ENCODE data around the gene USP11.

The USP11 gene

GRCh38 chrX:47235691-47236103 is 2.9 kb downstream of the USP11 start:
- H3K27ac ChIP-seq (ENCODE audit: low read depth, low read length): peak overlapping the region; percentile 41; the same call in 1 of the 2 replicates
- no peak overlapping the region for H2AFZ ChIP-seq (ENCODE audit: low read length, unreplicated experiment)
- H3K36me3 ChIP-seq (ENCODE audit: insufficient read depth, low read length): no peaks in the 10 kb centered on the region; the same call in 1 of the 2 replicates
- H3K27me3 ChIP-seq (ENCODE audit: insufficient read depth, low read length): no peaks in the 10 kb centered on the region
- peaks cover 11% of the 10 kb centered on the region for H3K4me1 ChIP-seq (ENCODE audit: control insufficient read depth, insufficient read depth, low read length, unreplicated experiment)
- H3K4me3 ChIP-seq (ENCODE audit: low read depth, low read length): peak overlapping the region; percentile 17; the same call in 1 of the 2 replicates
- H3K79me2 ChIP-seq (ENCODE audit: control insufficient read depth, insufficient read depth, low read length, unreplicated experiment): peaks cover 42% of the 10 kb centered on the region

GRCh38 chrX:47239199-47239598 is 6.4 kb downstream of the USP11 start:
- H3K4me3 ChIP-seq (ENCODE audit: low read depth, low read length): no peak overlapping the region
- H2AFZ ChIP-seq (ENCODE audit: low read length, unreplicated experiment): no peak overlapping the region
- no peaks in the 10 kb centered on the region for H3K27me3 ChIP-seq (ENCODE audit: insufficient read depth, low read length)
- H3K4me1 ChIP-seq (ENCODE audit: control insufficient read depth, insufficient read depth, low read length, unreplicated experiment): peaks cover 7% of the 10 kb centered on the region
- H3K79me2 ChIP-seq (ENCODE audit: control insufficient read depth, insufficient read depth, low read length, unreplicated experiment): peaks cover 29% of the 10 kb centered on the region
- no peaks in the 10 kb centered on the region; the same call in 1 of the 2 replicates for H3K36me3 ChIP-seq (ENCODE audit: insufficient read depth, low read length)
- H3K27ac ChIP-seq (ENCODE audit: low read depth, low read length): no peak overlapping the region

GRCh38 chrX:47239898-47240545 is 7.2 kb downstream of the USP11 start:
- H3K36me3 ChIP-seq (ENCODE audit: insufficient read depth, low read length): no peaks in the 10 kb centered on the region; the same call in 1 of the 2 replicates
- peaks cover 7% of the 10 kb centered on the region for H3K4me1 ChIP-seq (ENCODE audit: control insufficient read depth, insufficient read depth, low read length, unreplicated experiment)
- no peak overlapping the region for H3K4me3 ChIP-seq (ENCODE audit: low read depth, low read length)
- H3K27me3 ChIP-seq (ENCODE audit: insufficient read depth, low read length): no peaks in the 10 kb centered on the region
- H3K79me2 ChIP-seq (ENCODE audit: control insufficient read depth, insufficient read depth, low read length, unreplicated experiment): peaks cover 23% of the 10 kb centered on the region
- H2AFZ ChIP-seq (ENCODE audit: low read length, unreplicated experiment): no peak overlapping the region
- no peak overlapping the region for H3K27ac ChIP-seq (ENCODE audit: low read depth, low read length)

- Histone ChIP-seq H3K36me3 (ENCODE audit: insufficient read depth, low read length) (no peaks in the 10 kb centered on the region; the same call in 1 of the 2 replicates), H3K4me1 (ENCODE audit: control insufficient read depth, insufficient read depth, low read length, unreplicated experiment) (peaks cover 2% of the 10 kb centered on the region), H2AFZ (ENCODE audit: low read length, unreplicated experiment) (no peak overlapping the region), H3K27ac (ENCODE audit: low read depth, low read length) (no peak overlapping the region), H3K27me3 (ENCODE audit: insufficient read depth, low read length) (no peaks in the 10 kb centered on the region), H3K4me3 (ENCODE audit: low read depth, low read length) (no peak overlapping the region), H3K79me2 (ENCODE audit: control insufficient read depth, insufficient read depth, low read length, unreplicated experiment) (peaks cover 17% of the 10 kb centered on the region)
Measured at GRCh38 chrX:47240619-47241018, 7.8 kb downstream of the USP11 start.

- H3K4me3 ChIP-seq (ENCODE audit: low read depth, low read length): no peak overlapping the region
- peaks cover 9% of the 10 kb centered on the region for H3K79me2 ChIP-seq (ENCODE audit: control insufficient read depth, insufficient read depth, low read length, unreplicated experiment)
- H3K27me3 ChIP-seq (ENCODE audit: insufficient read depth, low read length): no peaks in the 10 kb centered on the region
- H3K4me1 ChIP-seq (ENCODE audit: control insufficient read depth, insufficient read depth, low read length, unreplicated experiment): no peaks in the 10 kb centered on the region
- H2AFZ ChIP-seq (ENCODE audit: low read length, unreplicated experiment): no peak overlapping the region
- H3K36me3 ChIP-seq (ENCODE audit: insufficient read depth, low read length): no peaks in the 10 kb centered on the region; the same call in 1 of the 2 replicates
- no peak overlapping the region for H3K27ac ChIP-seq (ENCODE audit: low read depth, low read length)
Measured at GRCh38 chrX:47241201-47242011, 8.6 kb downstream of the USP11 start.

GRCh38 chrX:47242321-47242720 is 9.5 kb downstream of the USP11 start:
- no peaks in the 10 kb centered on the region; the same call in 1 of the 2 replicates for H3K36me3 ChIP-seq (ENCODE audit: insufficient read depth, low read length)

GRCh38 chrX:47243351-47243750 is 10.5 kb downstream of the USP11 start:
- no peaks in the 10 kb centered on the region for H3K27me3 ChIP-seq (ENCODE audit: insufficient read depth, low read length)
- no peak overlapping the region for H3K4me3 ChIP-seq (ENCODE audit: low read depth, low read length)
- H2AFZ ChIP-seq (ENCODE audit: low read length, unreplicated experiment): no peak overlapping the region
- H3K36me3 ChIP-seq (ENCODE audit: insufficient read depth, low read length): no peaks in the 10 kb centered on the region; the same call in 1 of the 2 replicates
- no peaks in the 10 kb centered on the region for H3K4me1 ChIP-seq (ENCODE audit: control insufficient read depth, insufficient read depth, low read length, unreplicated experiment)
- H3K79me2 ChIP-seq (ENCODE audit: control insufficient read depth, insufficient read depth, low read length, unreplicated experiment): no peaks in the 10 kb centered on the region
- no peak overlapping the region for H3K27ac ChIP-seq (ENCODE audit: low read depth, low read length)

More at GRCh38 chrX:47242321-47242720, 9.5 kb downstream of the USP11 start:
- H2AFZ ChIP-seq (ENCODE audit: low read length, unreplicated experiment): no peak overlapping the region
- H3K27ac ChIP-seq (ENCODE audit: low read depth, low read length): no peak overlapping the region
- no peaks in the 10 kb centered on the region for H3K4me1 ChIP-seq (ENCODE audit: control insufficient read depth, insufficient read depth, low read length, unreplicated experiment)
- H3K79me2 ChIP-seq (ENCODE audit: control insufficient read depth, insufficient read depth, low read length, unreplicated experiment): no peaks in the 10 kb centered on the region
- no peaks in the 10 kb centered on the region for H3K27me3 ChIP-seq (ENCODE audit: insufficient read depth, low read length)
- H3K4me3 ChIP-seq (ENCODE audit: low read depth, low read length): no peak overlapping the region

- H3K4me3 ChIP-seq (ENCODE audit: low read depth, low read length): no peak overlapping the region
- H3K27me3 ChIP-seq (ENCODE audit: insufficient read depth, low read length): no peaks in the 10 kb centered on the region
- no peaks in the 10 kb centered on the region; the same call in 1 of the 2 replicates for H3K36me3 ChIP-seq (ENCODE audit: insufficient read depth, low read length)
- no peak overlapping the region for H2AFZ ChIP-seq (ENCODE audit: low read length, unreplicated experiment)
- H3K27ac ChIP-seq (ENCODE audit: low read depth, low read length): no peak overlapping the region
- no peaks in the 10 kb centered on the region for H3K79me2 ChIP-seq (ENCODE audit: control insufficient read depth, insufficient read depth, low read length, unreplicated experiment)
- H3K4me1 ChIP-seq (ENCODE audit: control insufficient read depth, insufficient read depth, low read length, unreplicated experiment): no peaks in the 10 kb centered on the region
Measured at GRCh38 chrX:47244676-47245075, 11.9 kb downstream of the USP11 start.

GRCh38 chrX:47245156-47245555 is 12.3 kb downstream of the USP11 start:
- H3K36me3 ChIP-seq (ENCODE audit: insufficient read depth, low read length): no peaks in the 10 kb centered on the region; the same call in 1 of the 2 replicates

GRCh38 chrX:47247206-47247998 is 14.6 kb downstream of the USP11 start:
- H3K4me3 ChIP-seq (ENCODE audit: low read depth, low read length): no peak overlapping the region
- no peaks in the 10 kb centered on the region for H3K27me3 ChIP-seq (ENCODE audit: insufficient read depth, low read length)
- H3K27ac ChIP-seq (ENCODE audit: low read depth, low read length): no peak overlapping the region
- no peaks in the 10 kb centered on the region for H3K36me3 ChIP-seq (ENCODE audit: insufficient read depth, low read length)
- H3K4me1 ChIP-seq (ENCODE audit: control insufficient read depth, insufficient read depth, low read length, unreplicated experiment): no peaks in the 10 kb centered on the region
- no peak overlapping the region for H2AFZ ChIP-seq (ENCODE audit: low read length, unreplicated experiment)
- no peaks in the 10 kb centered on the region for H3K79me2 ChIP-seq (ENCODE audit: control insufficient read depth, insufficient read depth, low read length, unreplicated experiment)

More at GRCh38 chrX:47245156-47245555, 12.3 kb downstream of the USP11 start:
- H2AFZ ChIP-seq (ENCODE audit: low read length, unreplicated experiment): no peak overlapping the region
- no peak overlapping the region for H3K4me3 ChIP-seq (ENCODE audit: low read depth, low read length)
- no peaks in the 10 kb centered on the region for H3K79me2 ChIP-seq (ENCODE audit: control insufficient read depth, insufficient read depth, low read length, unreplicated experiment)
- H3K4me1 ChIP-seq (ENCODE audit: control insufficient read depth, insufficient read depth, low read length, unreplicated experiment): no peaks in the 10 kb centered on the region
- no peak overlapping the region for H3K27ac ChIP-seq (ENCODE audit: low read depth, low read length)
- no peaks in the 10 kb centered on the region for H3K27me3 ChIP-seq (ENCODE audit: insufficient read depth, low read length)
